ENCODE results near the gene CDC42EP1.

- TF ChIP-seq EP300 (IDR thresholded peaks at IDR 0.05) (no peak), CTCF (IDR thresholded peaks at IDR 0.05) (no peak)
Measured at GRCh38 chr22:37618674-37619073, 58.4 kb downstream of the CDC42EP1 start.
